ENCODE data around the gene OTOR.

DNA sequence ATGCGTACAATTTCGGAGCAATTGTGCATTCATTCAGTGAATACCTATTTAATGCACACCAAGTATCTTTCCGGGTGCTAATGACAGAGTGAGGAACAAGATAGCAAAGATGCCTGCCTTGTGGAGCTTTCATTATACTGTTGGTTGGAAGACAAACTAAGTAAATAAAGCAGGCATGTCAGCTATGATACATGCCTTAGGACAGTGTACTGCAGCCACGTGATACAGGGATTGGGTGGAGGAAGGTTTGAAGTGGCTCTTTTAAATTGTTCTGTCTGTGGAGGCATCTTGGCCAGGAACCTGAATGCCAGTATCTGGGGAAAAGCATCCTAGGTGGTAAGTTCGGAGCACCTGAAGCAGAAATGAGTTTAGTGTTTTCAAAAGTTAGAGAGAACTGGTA, 3.0 kb upstream of the OTOR start:
- TF ChIP-seq CTCF (IDR thresholded peaks at IDR 0.05) (no peak), EZH2 (IDR thresholded peaks at IDR 0.05) (no peak), EZH2phosphoT487 (IDR thresholded peaks at IDR 0.05) (no peak)

Measured in neural progenitor cell (in vitro differentiated cells).